Cerebellar cortex (tissue), 1 donor: Measurements from ENCODE around the gene UBXN10.

Experiments
- DNase-seq: peaks from one replicate; pipeline ENCODE4 v3.0.0-alpha.2; 2015; ENCODE audit warnings: low spot score

The UBXN10 gene

GRCh38 chr1:20185834-20186782 is at the start of gene UBXN10, which contains the start of gene PLA2G2C:
UBXN10 (plus strand) TSS chr1:20186096; CDS start chr1:20190562, 4,466 bp downstream.
PLA2G2C (minus strand) TSS chr1:20186518; CDS start chr1:20177363, 9,155 bp downstream.
- DNase-seq = no peak

- no peak for DNase-seq
These were observed 49.6 kb upstream of the UBXN10 start for GRCh38 chr1:20136249-20136648.

- no peak for DNase-seq
These were observed 48.8 kb upstream of the UBXN10 start for GRCh38 chr1:20137055-20137454.

GRCh38 chr1:20137604-20138003 is 48.3 kb upstream of the UBXN10 start:
- no peak for DNase-seq

- DNase-seq = no peak
These were observed 47.5 kb upstream of the UBXN10 start for GRCh38 chr1:20138346-20138745.

GRCh38 chr1:20138961-20139550 is 46.8 kb upstream of the UBXN10 start, which contains the start of gene PLA2G2F:
PLA2G2F (plus strand) TSS chr1:20139323; CDS start chr1:20139428, 105 bp downstream.
- no peak for DNase-seq

- no peak for DNase-seq
These were observed 45.9 kb upstream of the UBXN10 start for GRCh38 chr1:20139776-20140612.

- DNase-seq = no peak
These were observed 44.9 kb upstream of the UBXN10 start for GRCh38 chr1:20141001-20141400.

GRCh38 chr1:20141466-20141865 is 44.4 kb upstream of the UBXN10 start:
- DNase-seq = no peak

- no peak for DNase-seq
These were observed 43.7 kb upstream of the UBXN10 start for GRCh38 chr1:20142001-20142710.

GRCh38 chr1:20143318-20143717 is 42.6 kb upstream of the UBXN10 start:
- no peak for DNase-seq

GRCh38 chr1:20143734-20144565 is 41.9 kb upstream of the UBXN10 start:
- no peak for DNase-seq

- DNase-seq = no peak
These were observed 37.9 kb upstream of the UBXN10 start for GRCh38 chr1:20147846-20148570.

GRCh38 chr1:20148571-20149500 is 37.1 kb upstream of the UBXN10 start:
- DNase-seq = no peak

GRCh38 chr1:20149601-20150325 is 36.1 kb upstream of the UBXN10 start:
- no peak for DNase-seq

- DNase-seq = no peak
These were observed 35.6 kb upstream of the UBXN10 start for GRCh38 chr1:20150326-20150705.

- DNase-seq = no peak
These were observed 34.9 kb upstream of the UBXN10 start for GRCh38 chr1:20150969-20151368.
